Measurements from ENCODE around the gene AUTS2.

The AUTS2 gene

DNA sequence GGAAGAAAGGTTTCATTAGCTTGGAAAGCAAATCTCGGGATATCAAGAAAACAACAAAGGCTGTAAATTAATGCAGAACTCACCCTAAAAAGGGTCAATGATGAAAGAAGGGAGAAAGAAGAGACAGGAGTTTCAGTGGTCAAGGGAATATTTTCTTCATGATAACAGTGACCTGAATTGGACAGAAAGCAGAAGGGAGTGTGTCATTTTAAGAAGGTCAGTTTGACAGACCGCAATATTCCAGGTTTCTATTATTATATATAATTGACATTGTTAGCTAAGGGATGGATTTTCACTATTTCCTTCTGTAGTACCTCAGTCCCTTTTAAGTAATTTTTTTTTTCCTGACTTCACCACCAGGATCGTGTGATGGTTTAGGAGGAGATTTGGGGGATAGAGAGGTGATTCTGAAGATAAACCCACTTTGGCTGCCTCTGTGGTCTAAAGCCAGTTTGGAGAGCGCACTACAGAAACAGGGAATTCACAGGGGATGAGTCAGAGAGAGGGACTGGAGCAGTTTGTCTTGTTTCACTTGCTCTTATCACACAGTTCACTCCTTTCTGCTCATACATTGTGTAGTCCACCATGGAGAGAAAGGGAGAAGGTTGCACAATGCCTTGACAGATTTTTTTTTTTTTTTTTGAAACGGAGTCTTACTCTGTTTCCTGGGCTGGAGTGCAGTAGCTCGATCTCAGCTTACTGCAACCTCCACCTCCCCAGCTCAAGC is 417.9 kb downstream of the AUTS2 start:
- no peak for DNase-seq (ENCODE audit: low read depth in 2 of 2, low spot score in 1 of 2)

DNA sequence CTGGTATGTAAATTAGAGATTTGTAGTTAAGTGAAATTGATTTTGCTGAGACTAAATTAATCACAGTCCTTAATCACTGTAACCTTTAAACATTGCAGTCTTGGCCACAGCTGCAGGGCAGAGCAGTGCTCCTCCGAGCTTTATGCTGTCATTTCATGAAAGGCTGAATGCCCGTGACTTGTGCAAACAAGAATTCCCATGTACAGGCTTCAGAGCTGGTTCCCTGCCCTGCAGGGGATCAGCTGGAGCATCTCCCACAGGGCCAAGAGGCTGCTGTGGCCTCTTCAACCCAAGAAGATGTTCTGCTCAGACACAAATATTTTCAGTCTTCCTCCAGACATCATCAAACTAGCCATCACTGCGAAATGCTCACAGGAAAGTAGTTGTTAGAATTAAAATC is 419.1 kb downstream of the AUTS2 start:
- no peak for DNase-seq (ENCODE audit: low read depth in 2 of 2, low spot score in 1 of 2)

DNA sequence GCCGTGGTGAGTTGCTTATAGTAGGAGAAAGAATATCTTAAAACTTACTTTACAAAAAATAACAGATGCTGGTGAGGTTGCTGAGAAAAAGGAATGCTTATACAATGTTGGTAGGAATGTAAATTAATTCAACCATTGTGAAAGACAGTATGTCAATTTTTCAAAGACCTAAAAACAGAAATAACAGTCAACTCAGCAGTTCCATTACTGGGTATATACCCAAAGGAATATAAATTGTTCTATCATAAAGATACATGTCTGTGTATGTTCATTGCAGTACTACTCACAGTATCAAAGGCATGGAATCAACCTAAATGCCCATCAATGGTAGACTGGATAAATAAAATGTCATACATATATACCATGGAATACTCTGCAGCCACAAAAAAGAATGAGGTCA is 420.4 kb downstream of the AUTS2 start:
- no peak for DNase-seq (ENCODE audit: low read depth in 2 of 2, low spot score in 1 of 2)

DNA sequence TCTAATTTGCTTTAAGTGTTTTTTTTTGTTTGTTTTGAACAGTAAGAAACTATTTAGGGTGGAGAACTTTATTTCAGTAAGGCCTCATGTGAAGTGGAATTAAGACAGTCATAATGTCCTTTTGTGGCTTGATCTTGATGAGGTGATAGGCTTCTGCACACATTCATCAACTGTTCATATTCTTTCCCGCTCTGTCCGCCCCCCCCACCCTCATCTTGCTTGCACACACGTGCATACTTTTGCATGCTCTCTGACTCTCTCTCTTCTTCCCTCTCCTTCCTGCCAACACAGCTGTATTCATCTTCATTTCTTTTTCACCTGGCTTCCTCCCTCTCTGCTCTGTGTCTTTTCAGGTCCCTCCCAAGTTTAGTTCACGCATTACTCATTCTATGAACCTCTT is 429.6 kb downstream of the AUTS2 start:
- no peak for DNase-seq (ENCODE audit: low read depth in 2 of 2, low spot score in 1 of 2)

DNA sequence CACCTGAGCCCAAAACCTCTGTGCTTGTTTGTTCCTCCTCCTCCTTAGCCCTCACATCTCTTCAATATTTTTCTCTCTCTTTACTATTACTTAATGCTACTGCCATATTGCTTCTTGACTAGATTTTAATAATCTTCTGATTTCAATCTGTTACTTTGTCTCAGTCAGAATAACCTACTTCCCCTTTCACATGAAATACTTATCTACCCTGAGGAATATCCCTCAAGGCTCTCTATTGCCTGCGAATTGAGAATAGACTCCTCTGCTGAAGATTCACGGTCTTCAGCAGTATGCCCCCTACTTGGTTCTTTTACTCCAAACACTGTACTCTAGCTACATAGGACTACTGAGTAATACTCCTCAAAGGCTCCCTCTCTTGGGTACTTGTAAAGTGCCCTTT is 430.3 kb downstream of the AUTS2 start:
- DNase-seq (ENCODE audit: low read depth in 2 of 2, low spot score in 1 of 2), result no peak

DNA sequence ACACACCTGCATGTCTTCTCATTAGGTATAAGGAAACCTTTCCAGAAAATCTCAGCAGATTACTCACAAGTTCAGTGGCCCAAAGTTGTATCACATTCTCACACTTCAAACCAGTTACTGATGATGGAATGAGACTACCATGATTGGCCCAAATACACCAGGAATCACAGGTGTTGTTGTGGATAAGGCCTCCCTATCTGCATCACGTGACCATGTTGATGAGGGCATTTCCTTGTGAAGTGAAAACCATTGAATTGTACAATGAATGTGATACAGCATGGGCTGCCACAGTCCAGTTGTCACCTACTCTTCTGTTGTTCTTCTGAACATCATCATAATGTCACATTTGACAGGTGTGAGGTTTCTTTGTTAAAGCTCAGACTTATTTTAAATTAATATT is 431.7 kb downstream of the AUTS2 start:
- no peak for DNase-seq (ENCODE audit: low read depth in 2 of 2, low spot score in 1 of 2)

DNA sequence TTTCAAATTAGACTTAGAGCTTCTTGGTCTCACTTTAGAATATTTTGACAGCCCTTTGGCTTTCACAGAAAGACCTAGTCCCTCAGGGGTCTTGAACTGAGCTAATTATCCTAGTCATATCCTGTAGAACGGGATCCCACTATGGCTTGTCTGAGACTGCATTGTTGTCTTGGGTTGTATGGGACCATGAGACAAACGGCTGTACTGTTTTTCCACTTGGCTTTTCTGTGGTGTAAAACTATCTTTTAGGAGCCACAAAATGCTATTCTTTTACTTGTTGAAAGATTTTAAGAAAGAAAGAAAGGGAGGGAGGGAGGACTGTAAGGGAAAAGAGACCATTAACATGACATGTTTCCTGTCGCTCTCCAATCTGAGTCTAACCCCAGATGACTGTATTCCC is 432.5 kb downstream of the AUTS2 start:
- no peak for DNase-seq (ENCODE audit: low read depth in 2 of 2, low spot score in 1 of 2)

DNA sequence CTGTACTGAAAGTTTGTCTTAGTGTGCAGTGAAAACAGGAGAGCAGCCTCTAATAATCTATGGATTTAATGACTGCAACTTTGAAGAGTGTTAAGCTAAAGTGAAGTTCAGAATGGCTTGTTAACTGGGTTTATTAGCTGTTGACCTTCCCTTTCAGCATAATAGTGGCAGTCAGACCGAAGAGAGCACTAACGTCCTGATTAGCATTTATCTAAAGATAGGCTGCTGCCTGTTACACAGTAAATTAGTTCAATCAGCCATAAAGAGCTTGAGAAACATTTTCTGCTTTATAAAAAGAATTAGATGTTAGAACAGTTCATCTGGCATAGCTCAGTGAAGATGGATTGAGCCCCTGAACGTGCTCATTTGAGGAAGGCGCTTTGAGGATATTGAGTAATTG is 433.0 kb downstream of the AUTS2 start:
- no peak for DNase-seq (ENCODE audit: low read depth in 2 of 2, low spot score in 1 of 2)

DNA sequence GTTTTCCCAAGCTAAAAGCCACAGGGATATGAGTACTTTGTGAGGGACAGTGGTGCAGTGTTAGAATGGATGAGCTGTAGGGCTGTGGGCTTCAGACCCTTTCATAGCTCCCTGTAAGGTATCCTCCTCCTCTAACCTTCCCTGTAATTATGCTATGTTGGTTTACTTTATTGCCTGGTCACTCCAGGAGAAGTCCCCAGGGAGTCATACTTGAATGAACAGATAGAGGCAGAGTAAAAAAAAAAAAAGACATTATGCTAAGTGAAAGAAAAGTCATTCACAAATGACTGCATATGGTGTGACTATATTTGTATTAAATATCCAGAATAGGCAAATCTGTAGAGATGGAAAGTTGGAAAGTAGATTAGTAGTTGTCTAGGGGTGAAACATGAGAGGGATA is 434.4 kb downstream of the AUTS2 start:
- no peak for DNase-seq (ENCODE audit: low read depth in 2 of 2, low spot score in 1 of 2)

DNA sequence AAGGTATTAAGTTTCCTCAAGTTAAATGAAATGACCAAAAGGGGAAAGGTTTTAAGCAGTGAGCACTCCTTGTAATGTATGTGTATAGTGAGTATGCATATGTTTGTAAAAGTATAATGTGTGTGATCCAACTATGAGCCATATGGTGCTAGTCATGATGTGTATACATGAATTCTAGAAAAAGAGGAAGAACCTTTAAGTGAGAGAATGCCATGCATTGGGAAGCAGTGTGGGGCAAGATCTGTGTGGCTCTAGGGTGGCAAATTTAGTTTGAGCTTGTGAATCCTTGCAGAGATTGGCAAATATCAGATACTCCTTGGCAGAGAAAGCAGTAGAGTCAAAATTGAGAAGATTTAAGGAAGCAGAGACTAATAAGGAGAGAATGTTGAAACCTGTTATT is 435.0 kb downstream of the AUTS2 start:
- no peak for DNase-seq (ENCODE audit: low read depth in 2 of 2, low spot score in 1 of 2)

DNA sequence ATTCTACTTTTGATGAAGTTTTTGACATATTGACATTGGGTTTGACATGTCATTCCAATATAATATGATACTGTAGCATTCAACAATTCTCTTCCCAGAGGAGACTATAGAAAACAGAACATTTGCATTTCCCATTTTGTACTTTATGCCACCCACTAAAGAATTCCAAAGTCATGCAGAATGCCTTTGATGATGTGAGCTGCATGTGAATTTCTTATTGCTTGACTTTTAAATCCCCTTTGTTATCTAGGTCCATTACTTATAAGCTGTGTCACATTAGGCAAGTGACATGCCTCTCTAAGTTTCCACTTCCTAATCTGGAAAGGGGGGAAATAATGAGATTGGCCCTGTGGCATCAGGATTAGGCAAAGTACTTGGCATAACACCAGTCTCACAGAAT is 436.7 kb downstream of the AUTS2 start:
- no peak for DNase-seq (ENCODE audit: low read depth in 2 of 2, low spot score in 1 of 2)

DNA sequence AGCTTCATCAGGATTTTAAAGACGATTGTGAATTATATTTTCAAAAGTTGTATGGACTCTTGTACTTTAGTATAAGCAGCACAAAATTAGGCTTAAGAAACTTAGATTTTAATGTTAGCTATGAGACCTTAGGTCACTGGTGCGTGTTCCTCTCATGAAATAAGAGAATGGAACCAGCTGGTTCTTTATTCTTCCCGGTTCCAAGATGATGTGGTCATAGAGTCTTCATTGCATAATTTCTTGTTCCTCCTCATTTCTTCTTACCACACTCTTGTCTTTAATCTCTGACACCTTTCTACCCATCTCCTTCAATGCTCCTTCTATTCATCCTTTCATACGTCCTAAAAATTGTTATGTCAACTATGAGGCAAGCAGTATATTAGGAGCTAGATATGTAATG is 437.2 kb downstream of the AUTS2 start:
- DNase-seq (ENCODE audit: low read depth in 2 of 2, low spot score in 1 of 2), result no peak

DNA sequence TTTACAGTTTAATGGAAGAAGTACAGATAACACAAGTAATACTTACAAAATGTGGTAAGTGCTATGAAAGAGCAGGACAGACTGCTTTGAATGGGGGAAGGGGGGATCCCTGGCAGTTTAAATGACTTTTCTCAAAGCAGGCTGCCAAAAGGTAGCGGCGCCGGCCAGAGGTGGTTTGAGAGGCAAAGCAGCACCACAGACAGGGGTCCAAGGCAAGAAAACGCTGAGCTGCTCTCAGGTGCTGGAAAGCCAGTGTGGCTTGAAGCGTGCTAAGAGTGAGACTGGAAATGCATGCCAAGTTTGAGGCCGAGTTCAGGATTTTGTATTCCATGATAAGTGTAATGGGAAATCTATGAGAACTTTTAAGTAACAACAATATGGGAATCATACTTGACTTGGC is 437.7 kb downstream of the AUTS2 start:
- no peak for DNase-seq (ENCODE audit: low read depth in 2 of 2, low spot score in 1 of 2)

DNA sequence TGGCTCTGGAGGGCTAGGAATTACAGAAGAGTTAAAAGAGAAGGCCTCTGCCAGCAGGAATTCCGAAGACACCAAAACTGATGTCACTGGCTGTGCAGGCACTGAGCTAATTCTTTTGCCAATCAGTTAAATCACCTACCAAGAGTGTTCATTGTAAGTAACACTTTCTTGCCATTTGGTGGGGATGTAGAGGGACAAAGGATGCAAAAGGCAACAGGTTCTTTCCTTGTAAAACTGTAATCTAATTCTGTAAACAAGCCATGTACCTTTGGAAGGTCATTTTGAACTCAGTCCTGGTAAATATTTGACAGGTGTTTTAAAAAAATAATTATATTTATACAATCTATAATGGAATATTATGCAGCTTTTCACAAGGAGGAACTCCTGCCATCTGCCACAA is 438.4 kb downstream of the AUTS2 start:
- DNase-seq (ENCODE audit: low read depth in 2 of 2, low spot score in 1 of 2), result no peak

DNA sequence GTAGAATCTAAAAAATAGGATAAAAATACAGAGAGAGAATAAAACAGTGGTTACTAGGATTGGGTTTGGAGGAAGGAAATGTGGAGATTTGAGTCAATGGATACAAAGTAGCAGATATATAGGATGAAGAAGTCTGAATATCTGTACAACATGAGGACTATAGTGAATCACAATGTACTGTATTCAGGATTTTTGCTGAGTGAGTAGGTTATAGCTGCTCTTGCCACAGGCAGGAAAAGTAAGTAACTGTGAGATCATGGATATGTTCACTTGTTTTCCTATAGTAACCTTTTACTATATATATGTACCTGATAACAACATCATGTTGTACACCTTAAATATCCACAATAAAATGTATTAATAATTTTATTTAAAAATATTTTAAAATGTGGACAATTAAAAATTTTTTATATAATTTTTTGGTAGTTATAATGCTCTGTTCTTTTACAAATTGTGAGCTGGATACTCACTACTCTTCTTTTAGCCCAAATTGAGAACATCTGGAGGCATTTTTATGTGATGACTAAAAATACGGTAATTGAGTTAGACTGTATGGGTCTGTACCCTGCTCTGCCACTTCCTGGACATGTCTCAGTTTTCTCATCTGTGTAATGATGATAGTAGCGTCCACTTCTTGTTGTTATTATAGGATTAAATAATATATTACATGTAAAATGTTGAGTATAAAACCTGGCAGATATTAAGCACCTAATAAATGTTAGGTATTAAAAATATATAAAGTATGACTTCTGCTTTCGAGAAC is 439.1 kb downstream of the AUTS2 start:
- no peak for DNase-seq (ENCODE audit: low read depth in 2 of 2, low spot score in 1 of 2)

DNA sequence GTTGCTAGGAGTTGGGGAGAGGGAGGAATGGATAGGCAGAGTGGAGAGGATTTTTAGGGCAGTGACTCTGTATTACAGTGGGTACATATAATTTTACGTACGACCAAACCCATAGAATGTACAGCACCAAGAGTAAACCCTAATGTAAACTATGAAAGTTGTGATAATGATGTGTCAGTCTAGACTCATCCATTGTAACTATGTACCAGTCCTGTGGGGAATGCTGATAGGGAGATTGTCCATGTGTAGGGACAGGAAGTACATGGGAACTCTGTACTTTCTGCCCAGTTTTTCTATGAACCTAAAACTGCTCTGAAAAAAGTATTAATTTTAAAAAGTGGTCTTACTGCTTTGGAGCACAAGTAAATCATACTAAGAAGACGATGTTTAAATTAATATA is 441.8 kb downstream of the AUTS2 start:
- no peak for DNase-seq (ENCODE audit: low read depth in 2 of 2, low spot score in 1 of 2)

DNA sequence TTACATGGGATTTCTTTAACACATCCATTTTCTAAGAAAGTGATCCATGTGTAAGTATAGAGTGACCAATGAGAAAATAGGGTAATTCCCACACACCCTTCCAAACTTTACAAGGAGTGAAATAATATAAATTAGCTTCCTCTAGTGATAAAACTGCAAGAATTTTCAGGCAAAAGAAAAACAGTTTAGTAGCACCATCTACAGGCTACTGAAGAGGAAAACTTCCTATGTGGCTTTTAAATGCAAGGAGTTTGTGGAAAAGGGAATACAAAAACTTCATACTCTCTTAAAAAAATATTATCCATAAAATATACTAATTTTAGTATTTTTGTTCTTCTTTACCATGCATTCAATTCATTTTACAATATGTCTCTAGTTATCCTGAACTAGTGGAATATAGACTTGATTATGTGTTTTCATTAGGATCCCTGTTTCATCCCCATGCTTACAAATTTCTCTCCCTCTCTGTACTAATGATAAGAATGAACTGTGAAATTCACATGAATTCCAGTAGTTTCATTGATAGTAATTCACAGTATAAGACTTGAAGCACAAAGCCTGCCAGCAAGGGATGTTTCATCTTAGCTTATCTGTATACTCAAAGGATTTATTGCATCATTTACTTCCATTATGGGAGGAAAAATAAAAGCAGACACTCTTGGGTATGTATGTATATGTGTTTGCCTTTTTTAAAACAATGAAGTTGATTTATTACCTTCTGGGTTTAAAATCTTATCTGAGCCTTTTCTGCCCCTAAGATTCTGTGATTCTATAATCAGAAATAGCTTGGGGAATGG is 442.9 kb downstream of the AUTS2 start:
- no peak for DNase-seq (ENCODE audit: low read depth in 2 of 2, low spot score in 1 of 2)

DNA sequence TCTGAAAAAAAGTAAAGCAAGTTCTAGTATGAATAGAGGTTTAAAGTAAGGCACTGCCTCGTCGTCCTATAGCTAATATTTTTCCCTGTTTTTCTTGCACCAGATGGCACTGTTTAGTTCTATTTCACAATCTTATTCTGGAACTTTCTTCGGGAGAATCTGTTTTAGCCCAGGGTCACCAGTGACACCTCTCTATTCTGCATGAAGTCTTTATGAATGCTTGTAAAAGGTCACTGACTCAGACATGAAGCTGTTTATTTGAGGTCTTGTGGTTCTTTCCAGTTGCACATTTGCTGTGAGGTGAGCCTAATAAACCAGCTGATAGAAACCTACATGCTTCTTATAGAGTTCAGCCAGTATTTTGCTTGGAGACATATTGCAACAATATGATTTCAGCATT is 444.3 kb downstream of the AUTS2 start:
- no peak for DNase-seq (ENCODE audit: low read depth in 2 of 2, low spot score in 1 of 2)

DNA sequence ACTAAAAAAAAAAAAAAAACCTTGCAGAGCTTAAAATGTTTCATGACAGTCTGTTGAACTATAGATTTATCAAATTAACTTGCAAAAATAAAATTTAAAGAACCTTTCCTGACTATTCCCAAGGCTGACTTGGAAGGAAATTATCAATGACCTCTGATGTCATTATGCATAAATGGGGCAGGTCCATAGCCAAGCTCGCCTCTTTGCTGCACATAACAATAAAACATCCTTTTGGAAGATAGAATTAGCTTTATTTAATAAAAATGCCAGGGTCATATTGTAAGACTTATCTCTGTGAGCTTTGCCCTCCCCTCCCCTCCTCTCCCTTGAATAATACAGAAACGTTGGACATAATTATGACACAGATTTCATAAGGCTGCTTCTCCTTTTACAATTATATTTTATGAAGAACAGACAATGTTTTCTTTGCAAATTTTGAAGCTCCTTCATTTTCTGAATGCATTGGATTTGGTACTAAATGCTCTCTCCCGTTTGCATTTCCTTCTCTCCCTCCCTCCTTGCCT is 444.8 kb downstream of the AUTS2 start:
- DNase-seq (ENCODE audit: low read depth in 2 of 2, low spot score in 1 of 2), result no peak

DNA sequence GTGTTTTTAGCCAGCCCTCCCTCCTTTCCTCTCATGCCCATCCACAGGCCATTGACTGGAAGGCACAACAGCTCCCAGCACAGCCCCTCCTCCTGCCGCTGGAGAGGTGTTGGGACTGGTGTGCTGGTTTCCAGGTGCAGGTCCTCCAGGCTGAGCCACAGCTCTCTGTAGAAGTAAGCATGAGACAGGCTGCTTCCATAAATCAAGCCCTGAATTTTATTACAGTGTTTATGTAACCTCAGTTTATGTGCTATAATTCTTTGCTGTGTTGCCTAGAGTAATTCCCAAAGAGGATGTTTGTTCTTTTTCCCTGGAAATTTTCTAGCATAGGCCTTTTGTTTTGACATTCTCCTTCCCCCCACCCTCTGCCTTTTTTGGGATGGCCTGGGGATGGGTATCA is 445.8 kb downstream of the AUTS2 start:
- DNase-seq (ENCODE audit: low read depth in 2 of 2, low spot score in 1 of 2), result no peak

DNA sequence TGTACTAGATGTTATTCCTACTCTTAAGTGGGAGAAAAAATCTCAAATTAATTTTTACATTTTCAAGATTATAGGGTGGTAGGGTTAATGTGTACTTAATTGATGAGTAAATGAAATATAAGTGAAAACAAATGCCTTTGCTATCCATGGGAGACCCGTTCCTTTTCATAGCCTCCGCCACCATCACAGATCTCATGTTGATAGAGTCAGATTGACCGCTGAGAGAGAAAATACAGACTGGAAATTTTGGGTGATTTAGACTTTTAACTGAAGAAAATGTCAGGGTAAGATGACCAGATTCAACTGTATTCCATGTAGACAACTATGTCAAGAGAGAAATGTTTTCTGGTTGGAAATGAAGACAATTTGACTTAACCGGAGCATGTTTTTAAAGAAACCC is 446.2 kb downstream of the AUTS2 start:
- DNase-seq (ENCODE audit: low read depth in 2 of 2, low spot score in 1 of 2), result no peak

DNA sequence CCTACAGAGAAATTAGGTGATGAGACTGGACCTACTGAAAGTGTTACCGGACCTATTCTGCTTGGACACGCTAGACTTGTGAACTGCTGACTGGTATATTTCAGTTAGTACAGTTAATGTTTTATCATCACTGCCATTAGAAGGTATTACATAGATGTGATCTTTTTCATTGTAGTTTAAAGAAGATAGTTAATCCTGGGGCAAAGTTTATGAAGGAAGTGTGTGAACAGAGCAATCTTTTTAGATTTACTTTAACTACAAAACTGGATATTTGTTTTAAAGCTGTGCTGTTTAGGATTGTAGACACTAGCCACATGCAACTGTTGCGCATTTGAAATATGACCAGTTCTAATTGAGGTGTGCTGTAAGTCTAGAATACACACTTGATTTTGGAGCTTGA is 446.7 kb downstream of the AUTS2 start:
- DNase-seq (ENCODE audit: low read depth in 2 of 2, low spot score in 1 of 2), result no peak
